A673 (cell line): ENCODE results near the gene RPTN. TPM values are rescaled to one million over a fixed set of nuclear protein-coding genes. Genes with fewer than 3 reads are reported as not detected.

Experiments used
- BruUV-seq: library from RNA; stranded (reverse); fragments of 400-500 nt; replicated peaks from 2 replicates; lab custom pipeline; 2021; lab: Mats Ljungman, UMichigan
- CTCF ChIA-PET: fragments of 300-600 bp; sonication (Branson Sonifier 250); formaldehyde crosslinking; loops from one replicate; lab custom pipeline; 2022; ENCODE audit warnings: antibody characterized with exemption; lab: Charles Lee
- POLR2A ChIA-PET: fragments of 300-600 bp; sonication (Branson Sonifier 250); formaldehyde crosslinking; loops from one replicate; lab custom pipeline; 2022; ENCODE audit warnings: antibody characterized with exemption; ENCODE audit not compliant: low non-redundant PET; lab: Charles Lee
- DNase-seq: peaks from one replicate; pipeline ENCODE4 v3.0.0-alpha.2; 2015; ENCODE audit warnings: low spot score
- H3K27ac ChIP-seq: fragments of 200-600 bp; sonication (generic); 2 replicates; pipeline ENCODE4 v1.5.1; 2016; ENCODE audit warnings: mixed run types, low read depth, mild to moderate bottlenecking, mixed read lengths, antibody characterized with exemption, low read length; ENCODE audit not compliant: poor library complexity, severe bottlenecking
- H3K27me3 ChIP-seq: fragments of 200-600 bp; sonication (generic); replicated peaks from 2 replicates; pipeline ENCODE4 v1.6.1; 2017; ENCODE audit warnings: mixed run types, low read depth, mild to moderate bottlenecking, mixed read lengths, antibody characterized with exemption, low read length; ENCODE audit not compliant: insufficient read depth, poor library complexity
- H3K36me3 ChIP-seq: fragments of 200-600 bp; sonication (generic); 2 replicates; pipeline ENCODE4 v1.6.1; 2016; ENCODE audit warnings: mixed run types, mild to moderate bottlenecking, mixed read lengths, antibody characterized with exemption, low read length; ENCODE audit not compliant: insufficient read depth, poor library complexity, severe bottlenecking
- H3K4me1 ChIP-seq: fragments of 200-600 bp; sonication (generic); 2 replicates; pipeline ENCODE4 v1.6.1; 2017; ENCODE audit warnings: mixed run types, mild to moderate bottlenecking, mixed read lengths, antibody characterized with exemption, low read length; ENCODE audit not compliant: insufficient read depth, poor library complexity, severe bottlenecking
- H3K4me3 ChIP-seq: fragments of 200-600 bp; sonication (generic); 2 replicates; pipeline ENCODE4 v1.5.1; 2016; ENCODE audit warnings: low read depth, mixed run types, mild to moderate bottlenecking, mixed read lengths, low read length; ENCODE audit not compliant: poor library complexity, severe bottlenecking
- H3K9me3 ChIP-seq: fragments of 200-600 bp; sonication (generic); 2 replicates; pipeline ENCODE4 v1.6.1; 2016; ENCODE audit warnings: mixed run types, low read depth, mild to moderate bottlenecking, mixed read lengths, antibody characterized with exemption, low read length; ENCODE audit not compliant: poor library complexity, severe bottlenecking
- CTCF ChIP-seq: fragments of 300-800, 200-600 bp; sonication (generic); conservative IDR thresholded peaks from 2 replicates; pipeline ENCODE4 v1.5.1; 2017; ENCODE audit warnings: low read depth, mild to moderate bottlenecking, antibody characterized with exemption, low read length, moderate library complexity, mixed read lengths
- EZH2 ChIP-seq: fragments of 200-600 bp; sonication (generic); IDR thresholded peaks from 2 replicates; pipeline ENCODE4 v1.6.1; 2017; ENCODE audit warnings: borderline replicate concordance, low read depth, mild to moderate bottlenecking, mixed read lengths, antibody characterized with exemption, low read length; ENCODE audit not compliant: poor library complexity, severe bottlenecking
- intact Hi-C: fragments of 100-400 bp; cut with micrococcal nuclease; formaldehyde crosslinking; loops from one replicate; pipeline ENCODE4 v1.10.0; 2022; ENCODE audit not compliant: unreplicated experiment
- total RNA-seq: library from RNA; stranded (reverse); gene quantifications from 2 replicates; pipeline ENCODE4 v1.2.3, GENCODE V29; 2021

RPTN gene
- total RNA-seq, 1 experiment from 2014 or later = not detected

- no TSS peak for BruUV-seq
- CTCF ChIA-PET = no interaction called here
Measured at GRCh38 chr1:152191711-152192110, 32.7 kb upstream of the RPTN start.

GRCh38 chr1:152191260-152191659 is 32.2 kb upstream of the RPTN start:
- no TSS peak for BruUV-seq
- intact Hi-C loops = no loop called here
- Histone ChIP-seq H3K27me3 (no peaks in the 10 kb centered on the region), H3K4me1 (no peaks in the 10 kb centered on the region), H3K4me3 (no peak overlapping the region), H3K36me3 (no peaks in the 10 kb centered on the region), H3K27ac (no peak overlapping the region), H3K9me3 (no peaks in the 10 kb centered on the region)
- no peak for TF ChIP-seq CTCF
- no peak for TF ChIP-seq EZH2
- DNase-seq = no peak
- ChIA-PET CTCF (interaction anchor here (0.7 to 1.0 kb wide), 2 partner anchors 249 to 267 kb away, joined by 3 to 5 read pairs; no protein-coding TSS in a partner anchor), POLR2A (no interaction called here)

More at GRCh38 chr1:152191711-152192110, 32.7 kb upstream of the RPTN start:
- Histone ChIP-seq H3K4me1 (no peaks in the 10 kb centered on the region), H3K4me3 (no peak overlapping the region), H3K27ac (no peak overlapping the region), H3K36me3 (no peaks in the 10 kb centered on the region), H3K9me3 (no peaks in the 10 kb centered on the region), H3K27me3 (no peaks in the 10 kb centered on the region)
- TF ChIP-seq EZH2 = no peak
- intact Hi-C loops = no loop called here
- POLR2A ChIA-PET = no interaction called here
- DNase-seq = no peak

GRCh38 chr1:152190589-152190988 is 31.6 kb upstream of the RPTN start:
- ChIA-PET CTCF (interaction anchor here (0.7 to 1.0 kb wide), 2 partner anchors 250 to 268 kb away, joined by 3 to 5 read pairs; no protein-coding TSS in a partner anchor), POLR2A (no interaction called here)
- Histone ChIP-seq H3K36me3 (no peaks in the 10 kb centered on the region), H3K9me3 (no peaks in the 10 kb centered on the region), H3K4me3 (no peak overlapping the region), H3K4me1 (no peaks in the 10 kb centered on the region), H3K27ac (no peak overlapping the region), H3K27me3 (no peaks in the 10 kb centered on the region)
- intact Hi-C loops = no loop called here
- TF ChIP-seq EZH2 (no peak), CTCF (no peak)
- no peak for DNase-seq
- no TSS peak for BruUV-seq
